ENCODE results near the gene PALLD.

DNA sequence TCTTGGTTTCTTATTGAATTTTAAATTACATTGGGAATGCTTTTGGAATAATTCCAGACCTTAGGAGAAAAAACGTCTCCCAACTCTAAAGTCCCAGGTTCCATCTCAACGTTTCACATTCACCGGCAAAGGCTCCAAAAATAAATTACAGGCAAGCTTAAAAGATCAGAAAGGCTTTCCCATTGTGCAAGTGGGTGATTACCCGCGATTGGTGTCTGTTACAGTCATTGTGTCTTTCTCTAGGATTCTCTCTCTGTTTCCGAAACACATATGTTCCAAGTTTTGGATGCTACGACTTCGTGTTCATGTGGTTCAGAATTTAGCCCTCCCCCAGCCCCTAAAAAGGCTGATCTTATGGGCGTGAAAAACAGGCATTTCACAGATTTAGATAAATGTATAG, 41.8 kb downstream of the PALLD start:
- no peak for TF ChIP-seq CTCF (IDR thresholded peaks at IDR 0.05; ENCODE audit: borderline replicate concordance, extremely low read depth, low read length, poor library complexity, severe bottlenecking)
- no peak for TF ChIP-seq EZH2 (IDR thresholded peaks at IDR 0.05; ENCODE audit: borderline replicate concordance, low read depth, low read length, severe bottlenecking)
